Aorta (tissue), 5 donors: Measurements from ENCODE around the gene KIF13A. TPM values are rescaled to one million over a fixed set of nuclear protein-coding genes. Genes with fewer than 3 reads are reported as not detected.
A peak's percentile ranks its signal among the peaks of the same experiment; 100 is the strongest.
"Not testable (repeated sequence)": the region's sequence is repeated elsewhere in the genome, so short reads cannot be mapped to it uniquely, and the experiment has no call there.

Source experiments
- ATAC-seq: fragments of 200-7000 bp; cut with Tn5 transposase; one replicate; pipeline ENCODE4 v1.9.1; 2022; ENCODE audit warnings: moderate library complexity; ENCODE audit not compliant: low FRiP score
- DNase-seq, 2 donors: peaks; one replicate each; pipeline ENCODE4 v3.0.0-alpha.2; 2020
- H3K27ac ChIP-seq, 2 donors: one replicate each; pipeline ENCODE4 v1.5.1; 2013; ENCODE audit warnings: low read length in 2 of 2, mild to moderate bottlenecking in 2 of 2, moderate library complexity in 2 of 2, control low read depth in 1 of 2, inconsistent platforms in 1 of 2, low read depth in 1 of 2
- H3K27me3 ChIP-seq, 2 donors: one replicate each; pipeline ENCODE4 v1.6.1; 2013; ENCODE audit warnings: control low read depth in 1 of 2, low read length in 1 of 2, mild to moderate bottlenecking in 1 of 2, moderate library complexity in 1 of 2; ENCODE audit not compliant: insufficient read depth in 2 of 2, control insufficient read depth in 1 of 2
- H3K36me3 ChIP-seq, 2 donors: one replicate each; pipeline ENCODE4 v1.6.1; 2013; ENCODE audit warnings: control low read depth in 1 of 2, low read length in 1 of 2, mild to moderate bottlenecking in 1 of 2; ENCODE audit not compliant: insufficient read depth in 2 of 2, control insufficient read depth in 1 of 2
- H3K4me1 ChIP-seq, 2 donors: one replicate each; pipeline ENCODE4 v1.6.1; 2013; ENCODE audit warnings: low read length in 2 of 2, control low read depth in 1 of 2, mild to moderate bottlenecking in 1 of 2, moderate library complexity in 1 of 2; ENCODE audit not compliant: insufficient read depth in 2 of 2, control insufficient read depth in 1 of 2
- H3K4me3 ChIP-seq, 2 donors: one replicate each; pipeline ENCODE4 v1.5.1; 2013; ENCODE audit warnings: low read length in 2 of 2, control low read depth in 1 of 2, mild to moderate bottlenecking in 1 of 2
- H3K9me3 ChIP-seq: one replicate; pipeline ENCODE4 v1.6.1; 2013; ENCODE audit warnings: mild to moderate bottlenecking, low read length; ENCODE audit not compliant: control insufficient read depth
- WGBS, 2 donors: extraction: QIAGEN DNeasy Blood & Tissue Kit; methylation state at CpG; one replicate each; pipeline ENCODE4 v1.1.7; 2013; 5-methylcytosine and 5-hydroxymethylcytosine counted together
- intact Hi-C, 2 donors: fragments of 100-400 bp; cut with DNase I; formaldehyde crosslinking; loops; one replicate each; pipeline versions ENCODE4 v1.14.2 to v1.15.0; 2022
- polyA plus RNA-seq, 2 donors: library from polyadenylated mRNA; stranded (reverse); fragments of 200-250 nt; gene quantifications; one replicate each; pipeline ENCODE4 v1.2.3, GENCODE V29; 2013
- total RNA-seq, 2 donors: library from RNA; stranded (reverse); fragmentation: NEBNext Ultra II Directional; extraction: Animal tissue kit (Norgen Biotek cat#: 25700); gene quantifications; one replicate each; pipeline ENCODE4 v1.2.1, GENCODE V29; 2021
- donor health status: healthy with polysubstance abuse.
- donor health status: Bipolar disorder and iron deficiency.
- donor health status: DM: no; HTN: no; CAD: no.
- donor health status: DM: no; HTN: no; CAD: no.
- donor health status: DM: yes; HTN: yes; CAD: no.

Gene KIF13A
- total and polyA plus RNA-seq, 4 donors: 52.6 to 109 (median 72.6) TPM

DNA sequence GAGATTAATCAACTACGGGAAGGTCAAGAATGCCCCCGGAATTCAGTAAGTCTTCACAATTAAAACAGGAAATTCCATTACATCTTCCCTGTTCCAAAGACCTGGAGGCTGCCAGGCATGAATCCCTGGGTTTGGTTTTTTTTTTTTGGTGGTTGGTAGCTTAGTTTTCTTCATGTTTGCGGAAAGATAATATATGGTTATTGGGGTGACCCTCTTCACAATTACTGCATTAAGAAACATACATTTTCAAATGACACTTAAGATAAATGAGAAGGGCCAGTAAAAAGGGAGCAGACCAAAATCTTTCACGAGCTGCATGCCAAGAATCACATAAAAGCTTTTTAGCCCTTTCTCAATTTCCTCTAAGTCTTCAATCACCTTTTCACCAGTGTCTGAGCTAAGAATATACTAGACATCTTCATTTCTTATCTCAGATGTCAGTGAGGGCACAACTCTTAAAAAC, 64.0 kb downstream of the KIF13A start:
- ATAC-seq (no peak), DNase-seq (no peak)
- peaks cover 3 to 20% of the 10 kb centered on the region in 2 donors for H3K4me1 ChIP-seq
- H3K9me3 ChIP-seq: no peaks in the 10 kb centered on the region
- intact Hi-C loops: loop anchor here in 1 of 2 donors (10.0 kb wide), 1 partner anchor 59 kb away; no protein-coding TSS in a partner anchor
- H3K36me3 ChIP-seq: no peaks in the 10 kb centered on the region
- WGBS, 2 donors: 21 to 23% methylated on average over 4 of the region's 4 CpGs
- no peak overlapping the region for H3K27ac ChIP-seq
- no peaks in the 10 kb centered on the region for H3K27me3 ChIP-seq
- no peak overlapping the region for H3K4me3 ChIP-seq

DNA sequence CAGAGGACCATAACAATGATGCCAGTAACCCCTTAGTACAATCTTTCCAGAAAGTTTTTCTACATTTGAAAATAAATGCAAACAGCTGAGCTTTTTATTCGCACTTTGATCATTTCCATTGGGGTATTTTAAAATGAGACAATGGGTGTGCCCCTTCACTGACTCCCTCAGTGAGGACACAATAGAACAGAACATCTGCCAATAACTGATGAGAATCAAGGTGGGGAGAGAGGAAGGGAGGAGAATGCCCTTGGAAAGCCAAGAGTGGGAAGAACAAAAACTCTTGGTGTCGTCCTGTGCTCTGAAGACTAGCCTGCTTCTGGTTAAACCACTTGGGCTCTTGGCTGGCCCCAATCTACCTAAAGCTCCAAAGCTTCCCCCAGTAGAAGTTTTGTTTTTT, 66.0 kb downstream of the KIF13A start:
- 90 to 92% methylated on average over 2 of the region's 2 CpGs for WGBS, 2 donors
- H3K9me3 ChIP-seq: no peaks in the 10 kb centered on the region
- peaks cover 3 to 15% of the 10 kb centered on the region in 2 donors for H3K4me1 ChIP-seq
- intact Hi-C loops: loop anchor here in 1 of 2 donors (10.0 kb wide), 1 partner anchor 57 kb away; no protein-coding TSS in a partner anchor
- no peaks in the 10 kb centered on the region for H3K27me3 ChIP-seq
- H3K27ac ChIP-seq: no peak overlapping the region
- ATAC-seq (no peak), DNase-seq (no peak)
- no peaks in the 10 kb centered on the region for H3K36me3 ChIP-seq
- no peak overlapping the region for H3K4me3 ChIP-seq

DNA sequence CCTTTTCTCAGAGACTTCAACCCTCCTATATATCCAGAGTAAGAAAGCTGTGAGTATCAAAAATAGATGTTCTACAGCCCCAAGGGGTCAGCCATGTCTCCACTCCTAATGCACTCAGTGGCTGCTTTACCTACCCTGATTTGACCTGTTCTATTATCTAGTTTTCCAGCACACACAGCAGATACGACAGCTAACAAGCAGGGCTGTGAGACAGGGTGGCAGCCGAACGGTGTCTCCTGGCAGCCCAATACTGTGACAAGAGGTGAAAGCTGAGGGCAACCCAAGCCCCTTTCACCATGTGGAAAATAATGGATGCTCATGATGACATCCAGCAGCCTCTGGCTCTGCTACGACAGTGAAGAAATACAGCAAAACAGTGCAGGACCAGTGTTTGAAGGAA, 67.9 kb downstream of the KIF13A start:
- no peaks in the 10 kb centered on the region for H3K9me3 ChIP-seq
- no peaks in the 10 kb centered on the region for H3K27me3 ChIP-seq
- H3K4me3 ChIP-seq: no peak overlapping the region
- 21 to 31% methylated on average over 4 of the region's 4 CpGs for WGBS, 2 donors
- no peaks in the 10 kb centered on the region for H3K36me3 ChIP-seq
- peak overlapping the region in 1 of 2 donors; percentile 64 for H3K27ac ChIP-seq
- DNase-seq (no peak), ATAC-seq (no peak)
- H3K4me1 ChIP-seq: peaks cover 0 to 17% of the 10 kb centered on the region in 2 donors
- intact Hi-C loops: no loop called here

DNA sequence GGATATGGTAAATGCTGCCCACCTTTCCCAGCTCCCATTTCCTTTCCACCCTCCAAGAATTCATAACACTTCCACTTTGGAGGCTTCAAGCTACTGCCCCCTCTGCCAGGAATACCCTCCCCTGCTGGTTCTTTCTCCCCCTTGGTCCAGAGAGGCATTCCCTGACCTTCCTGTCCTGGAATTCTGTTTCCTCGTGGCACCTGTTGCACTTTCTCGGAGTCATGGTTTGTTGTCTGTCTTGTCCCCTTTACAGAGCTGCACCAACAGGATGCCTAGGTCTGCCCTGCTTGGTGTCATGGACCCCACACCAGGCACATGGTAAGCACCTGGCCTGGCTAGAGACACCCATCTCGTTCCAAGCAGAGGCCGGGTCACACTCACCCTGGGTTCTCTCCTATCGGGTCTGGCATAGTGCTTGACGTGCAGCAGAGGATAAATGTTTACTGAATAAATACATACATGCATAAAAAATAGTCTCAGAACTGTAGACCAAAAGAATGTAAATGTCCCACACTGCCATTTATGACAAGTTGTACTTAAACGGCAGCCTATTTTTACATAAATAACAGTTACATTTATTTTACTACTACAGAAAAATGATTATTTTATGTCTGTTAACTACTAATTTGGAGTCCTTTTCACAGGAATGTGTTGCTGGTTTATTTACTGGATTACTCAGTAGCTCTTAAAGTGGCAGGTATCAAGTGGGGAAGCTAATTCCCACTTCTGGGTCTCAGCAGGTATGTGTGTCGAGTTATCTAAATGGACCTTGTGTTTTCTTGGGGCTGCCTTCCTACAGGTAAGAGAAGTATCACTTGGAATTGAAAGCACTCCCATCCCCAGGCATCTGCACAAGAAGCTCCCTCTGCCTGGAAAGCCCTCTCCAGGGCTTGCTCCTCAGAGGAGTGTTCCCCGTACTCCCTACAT, 69.3 kb downstream of the KIF13A start:
- Histone ChIP-seq H3K4me3 (no peak overlapping the region), H3K27me3 (no peaks in the 10 kb centered on the region), H3K4me1 (peaks cover 0 to 13% of the 10 kb centered on the region in 2 donors), H3K9me3 (no peaks in the 10 kb centered on the region), H3K27ac (no peak overlapping the region), H3K36me3 (no peaks in the 10 kb centered on the region)
- WGBS, 2 donors: 64 to 65% methylated on average over 9 of the region's 9 CpGs
- DNase-seq: no peak
- intact Hi-C loops: no loop called here
- no peak for ATAC-seq

DNA sequence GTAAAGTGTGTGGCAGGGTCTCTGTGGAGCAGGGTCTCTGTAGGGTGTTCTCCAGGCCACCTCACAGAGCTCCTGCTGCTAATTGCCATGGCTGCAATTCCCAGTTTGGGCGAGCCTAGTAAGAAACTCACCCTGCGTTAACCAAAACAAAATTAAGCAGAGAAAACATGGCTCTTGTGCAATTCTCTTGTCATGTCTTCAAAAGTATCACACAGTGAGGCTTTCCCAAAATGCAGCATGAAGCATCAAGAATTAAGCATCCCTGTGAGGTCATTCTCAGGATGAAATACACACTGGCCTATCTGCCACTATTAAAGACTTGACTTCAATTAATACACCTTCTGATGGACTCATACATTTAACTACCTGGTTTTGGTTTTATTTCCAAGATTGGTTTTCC, 72.8 kb downstream of the KIF13A start:
- Histone ChIP-seq H3K36me3 (no peaks in the 10 kb centered on the region), H3K27me3 (no peaks in the 10 kb centered on the region), H3K4me3 (no peak overlapping the region), H3K9me3 (no peaks in the 10 kb centered on the region), H3K4me1 (peaks cover 0 to 6% of the 10 kb centered on the region in 2 donors), H3K27ac (no peak overlapping the region)
- no peak for ATAC-seq
- intact Hi-C loops: no loop called here
- WGBS, 2 donors: 95 to 97% methylated on average over 2 of the region's 2 CpGs
- DNase-seq: no peak

DNA sequence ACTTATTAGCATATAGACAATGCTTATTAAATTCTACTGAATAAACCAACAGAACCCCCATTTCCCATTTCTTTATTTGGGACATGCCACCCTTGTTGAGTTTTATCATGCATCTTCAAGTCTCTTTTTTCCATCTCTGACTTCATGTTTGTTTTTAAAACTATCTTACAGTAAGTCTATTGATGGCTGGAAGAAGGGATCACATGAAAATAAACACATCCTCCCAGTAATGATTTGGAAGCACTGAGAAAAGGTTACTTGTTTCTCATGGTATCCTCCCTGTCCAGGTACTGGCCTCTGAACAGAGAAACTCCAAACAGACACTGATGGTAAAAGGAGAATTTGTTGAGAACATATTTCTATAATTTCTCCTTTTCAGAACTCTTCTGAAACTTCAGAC, 74.9 kb downstream of the KIF13A start:
- H3K9me3 ChIP-seq: no peaks in the 10 kb centered on the region
- no peak overlapping the region for H3K4me3 ChIP-seq
- DNase-seq (no peak), ATAC-seq (no peak)
- H3K36me3 ChIP-seq: no peaks in the 10 kb centered on the region
- no peaks in the 10 kb centered on the region for H3K27me3 ChIP-seq
- peaks cover 3 to 5% of the 10 kb centered on the region in 2 donors for H3K4me1 ChIP-seq
- H3K27ac ChIP-seq: no peak overlapping the region
- intact Hi-C loops: no loop called here

DNA sequence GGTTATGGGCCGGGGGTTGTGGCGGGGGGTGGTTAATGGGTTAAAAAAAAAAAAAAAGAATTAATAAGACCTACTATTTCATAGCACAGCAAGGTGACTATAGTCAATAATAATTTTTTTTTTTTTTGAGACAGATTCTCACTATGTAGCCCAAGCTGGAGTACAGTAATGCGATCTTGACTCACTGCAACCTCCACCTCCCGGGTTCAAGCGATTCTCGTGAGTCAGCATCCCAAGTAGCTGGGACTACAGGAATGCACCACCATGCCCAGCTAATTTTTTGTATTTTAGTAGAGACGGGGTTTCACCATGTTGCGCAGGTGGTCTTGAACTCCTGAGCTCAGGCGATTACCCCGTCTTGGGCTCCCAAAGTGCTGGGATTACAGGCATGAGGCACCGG, 75.8 kb downstream of the KIF13A start:
- H3K27me3 ChIP-seq, ATAC-seq, H3K36me3 ChIP-seq, H3K4me1 ChIP-seq, DNase-seq, intact Hi-C loops, H3K4me3 ChIP-seq, H3K27ac ChIP-seq, H3K9me3 ChIP-seq: not testable (repeated sequence)
- 88% methylated on average over 11 of the region's 11 CpGs for WGBS, 2 donors

DNA sequence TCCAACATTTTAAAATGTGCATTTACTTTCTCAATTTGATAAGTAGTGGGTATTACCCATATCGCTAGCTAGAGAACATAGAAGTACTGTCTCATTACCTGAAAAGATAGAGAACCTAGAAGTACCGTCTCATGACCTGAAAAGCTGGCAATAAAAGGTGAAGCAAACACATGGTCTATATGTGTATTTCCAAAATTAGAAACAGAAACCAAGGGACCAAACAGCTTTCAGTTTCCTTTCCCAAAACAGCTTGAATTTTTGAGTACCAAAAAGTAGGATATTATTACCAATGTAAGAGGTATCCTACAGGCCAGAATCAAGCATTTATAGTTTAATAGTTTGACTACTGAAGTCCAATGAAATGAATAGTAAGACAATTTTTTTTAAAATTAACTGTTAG, 77.2 kb downstream of the KIF13A start:
- H3K27me3 ChIP-seq: no peaks in the 10 kb centered on the region
- WGBS, 2 donors: 47 to 50% methylated on average over 2 of the region's 2 CpGs
- no peak for ATAC-seq
- no peaks in the 10 kb centered on the region for H3K36me3 ChIP-seq
- intact Hi-C loops: no loop called here
- no peak overlapping the region for H3K4me3 ChIP-seq
- DNase-seq: no peak
- H3K9me3 ChIP-seq: no peaks in the 10 kb centered on the region
- peaks cover 9 to 10% of the 10 kb centered on the region in 2 donors for H3K4me1 ChIP-seq
- H3K27ac ChIP-seq: no peak overlapping the region

DNA sequence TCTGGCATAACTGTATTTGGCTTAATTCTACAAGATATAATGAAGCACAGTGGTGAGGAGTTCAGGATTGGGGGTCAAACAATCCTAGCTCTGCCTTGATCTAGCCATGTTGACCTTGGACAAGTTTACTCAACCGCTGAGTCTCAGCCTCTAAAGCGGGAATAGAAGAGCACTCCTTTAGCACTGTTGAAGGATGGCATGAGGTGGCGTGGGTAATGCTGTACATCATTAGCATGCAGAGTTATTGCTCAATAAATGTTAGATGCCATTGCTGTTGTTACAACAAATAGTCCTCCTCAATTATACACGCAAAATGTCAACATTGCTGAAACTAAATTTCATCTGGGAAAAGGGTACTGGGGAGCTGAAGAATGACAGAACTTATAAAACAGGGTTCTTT, 78.6 kb downstream of the KIF13A start:
- intact Hi-C loops: loop anchor here in 1 of 2 donors (5.0 kb wide), 1 partner anchor 78 kb away; the partner anchor contains the start of gene KIF13A
- no peak for ATAC-seq
- Histone ChIP-seq H3K4me1 (peaks cover 10% of the 10 kb centered on the region in 2 donors), H3K36me3 (no peaks in the 10 kb centered on the region), H3K27me3 (no peaks in the 10 kb centered on the region), H3K27ac (no peak overlapping the region), H3K9me3 (no peaks in the 10 kb centered on the region), H3K4me3 (no peak overlapping the region)
- no peak for DNase-seq
- 90 to 96% methylated on average over 4 of the region's 4 CpGs for WGBS, 2 donors
